Measurements from ENCODE around the gene GZMA.
"Not testable (repeated sequence)": the region's sequence is repeated elsewhere in the genome, so short reads cannot be mapped to it uniquely, and the experiment has no call there.

The GZMA gene

DNA sequence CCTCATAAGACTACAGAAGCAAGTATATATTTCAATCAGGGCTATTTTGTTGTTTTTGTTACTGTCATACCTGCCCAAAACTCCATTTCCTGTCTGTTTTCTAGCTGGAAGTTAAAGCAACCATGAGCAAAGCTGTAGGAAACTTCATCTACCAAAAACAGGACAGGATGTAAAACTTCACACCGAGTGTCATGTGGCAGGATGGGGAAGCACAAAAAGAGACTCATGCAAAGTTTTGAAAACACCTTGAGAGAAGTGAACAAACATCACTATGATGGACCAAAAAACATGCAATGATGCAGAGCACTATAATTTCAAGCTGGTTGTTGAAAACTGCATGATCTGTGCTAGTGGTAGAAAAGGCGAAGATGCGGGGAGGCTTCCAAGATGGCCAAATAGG, 6.3 kb upstream of the GZMA start:
- TF ChIP-seq, protein P1, sequence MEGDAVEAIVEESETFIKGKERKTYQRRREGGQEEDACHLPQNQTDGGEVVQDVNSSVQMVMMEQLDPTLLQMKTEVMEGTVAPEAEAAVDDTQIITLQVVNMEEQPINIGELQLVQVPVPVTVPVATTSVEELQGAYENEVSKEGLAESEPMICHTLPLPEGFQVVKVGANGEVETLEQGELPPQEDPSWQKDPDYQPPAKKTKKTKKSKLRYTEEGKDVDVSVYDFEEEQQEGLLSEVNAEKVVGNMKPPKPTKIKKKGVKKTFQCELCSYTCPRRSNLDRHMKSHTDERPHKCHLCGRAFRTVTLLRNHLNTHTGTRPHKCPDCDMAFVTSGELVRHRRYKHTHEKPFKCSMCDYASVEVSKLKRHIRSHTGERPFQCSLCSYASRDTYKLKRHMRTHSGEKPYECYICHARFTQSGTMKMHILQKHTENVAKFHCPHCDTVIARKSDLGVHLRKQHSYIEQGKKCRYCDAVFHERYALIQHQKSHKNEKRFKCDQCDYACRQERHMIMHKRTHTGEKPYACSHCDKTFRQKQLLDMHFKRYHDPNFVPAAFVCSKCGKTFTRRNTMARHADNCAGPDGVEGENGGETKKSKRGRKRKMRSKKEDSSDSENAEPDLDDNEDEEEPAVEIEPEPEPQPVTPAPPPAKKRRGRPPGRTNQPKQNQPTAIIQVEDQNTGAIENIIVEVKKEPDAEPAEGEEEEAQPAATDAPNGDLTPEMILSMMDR (IDR thresholded peaks at IDR 0.05; ENCODE audit: low read depth, low read length) = no peak
- H3K4me3 ChIP-seq (ENCODE audit: low read depth, low read length) = no peak overlapping the region
- DNase-seq (ENCODE audit: low read depth, low spot score) = no peak
- in situ Hi-C loops (cut with HindIII; ENCODE audit: low sequenced_read_pairs) = no loop called here

DNA sequence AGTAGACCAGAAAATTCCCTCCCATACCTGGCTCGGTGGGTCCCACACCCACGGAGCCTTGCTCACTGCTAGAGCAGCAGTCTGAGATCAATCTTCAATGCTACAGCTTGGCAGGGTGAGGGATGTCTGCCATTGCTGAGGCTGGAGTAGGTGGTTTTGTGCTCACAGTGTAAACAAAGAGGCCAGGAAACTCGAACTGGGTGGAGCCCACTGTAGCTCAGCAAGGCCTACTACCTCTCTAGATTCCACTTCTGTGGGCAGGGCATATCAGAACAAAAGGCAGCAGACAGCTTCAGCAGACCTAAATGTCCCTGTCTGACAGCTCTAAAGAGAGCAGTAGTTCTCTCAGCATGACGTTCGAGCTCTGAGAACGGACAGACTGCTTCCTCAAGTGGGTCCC, 5.6 kb upstream of the GZMA start:
- in situ Hi-C loops (cut with HindIII; ENCODE audit: low sequenced_read_pairs) = no loop called here
- no peak for DNase-seq (ENCODE audit: low read depth, low spot score)
- TF ChIP-seq, protein P1 (IDR thresholded peaks at IDR 0.05; ENCODE audit: low read depth, low read length) = no peak
- no peak overlapping the region for H3K4me3 ChIP-seq (ENCODE audit: low read depth, low read length)

DNA sequence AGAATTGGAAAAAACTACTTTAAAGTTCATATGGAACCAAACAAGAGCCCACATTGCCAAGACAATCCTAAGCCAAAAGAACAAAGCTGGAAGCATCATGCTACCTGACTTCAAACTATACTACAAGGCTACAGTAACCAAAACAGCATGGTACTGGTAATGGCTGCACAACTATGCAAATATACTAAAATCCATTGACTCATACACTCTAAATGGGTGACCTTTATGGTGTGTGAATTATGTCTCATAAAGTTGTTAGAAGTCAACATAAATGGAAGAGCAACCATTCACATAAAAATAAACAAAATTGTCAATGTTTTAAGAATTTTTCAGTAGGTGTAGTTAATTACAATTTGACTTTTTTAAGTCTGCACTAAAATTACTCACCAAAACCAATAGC, 1.3 kb upstream of the GZMA start:
- in situ Hi-C loops (cut with HindIII; ENCODE audit: low sequenced_read_pairs); H3K4me3 ChIP-seq (ENCODE audit: low read depth, low read length); DNase-seq (ENCODE audit: low read depth, low spot score): not testable (repeated sequence)

DNA sequence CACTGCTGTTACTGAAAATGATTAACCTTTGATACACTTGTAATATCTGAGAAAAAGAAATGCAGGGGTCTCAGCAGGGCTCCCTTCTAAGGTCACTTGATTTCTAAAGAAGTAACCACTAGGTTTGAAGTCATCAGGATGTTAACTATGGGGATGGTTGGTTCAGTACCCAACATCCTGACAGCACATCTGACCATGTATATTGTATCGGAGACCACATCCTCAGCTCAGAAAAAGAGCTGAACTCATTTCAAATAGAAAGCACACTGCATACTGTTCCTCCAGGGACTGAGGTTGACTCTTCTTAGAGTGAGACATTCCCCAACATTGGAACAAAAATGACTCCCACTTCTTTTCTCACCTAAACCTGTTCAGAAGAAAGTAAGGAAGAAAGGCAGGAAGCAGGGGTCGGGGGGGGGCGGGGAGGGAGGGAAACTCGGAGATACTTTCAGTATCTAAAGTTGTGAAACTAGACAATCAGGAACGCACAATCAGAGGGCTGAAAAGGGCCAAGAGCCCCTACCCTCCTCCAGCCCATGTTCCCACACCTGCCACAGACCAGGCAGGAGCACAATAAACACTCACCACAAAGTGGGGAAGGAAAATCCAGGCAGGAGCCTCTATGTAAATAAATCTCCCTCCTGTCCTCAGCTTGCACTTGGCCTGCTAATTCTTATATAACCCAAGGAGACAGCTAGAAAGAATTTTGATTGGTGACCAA, 730 bp upstream of the GZMA start:
- no peak overlapping the region for H3K4me3 ChIP-seq (ENCODE audit: low read depth, low read length)
- TF ChIP-seq, protein P1 (IDR thresholded peaks at IDR 0.05; ENCODE audit: low read depth, low read length) = no peak
- in situ Hi-C loops (cut with HindIII; ENCODE audit: low sequenced_read_pairs) = no loop called here
- DNase-seq (ENCODE audit: low read depth, low spot score) = no peak

DNA sequence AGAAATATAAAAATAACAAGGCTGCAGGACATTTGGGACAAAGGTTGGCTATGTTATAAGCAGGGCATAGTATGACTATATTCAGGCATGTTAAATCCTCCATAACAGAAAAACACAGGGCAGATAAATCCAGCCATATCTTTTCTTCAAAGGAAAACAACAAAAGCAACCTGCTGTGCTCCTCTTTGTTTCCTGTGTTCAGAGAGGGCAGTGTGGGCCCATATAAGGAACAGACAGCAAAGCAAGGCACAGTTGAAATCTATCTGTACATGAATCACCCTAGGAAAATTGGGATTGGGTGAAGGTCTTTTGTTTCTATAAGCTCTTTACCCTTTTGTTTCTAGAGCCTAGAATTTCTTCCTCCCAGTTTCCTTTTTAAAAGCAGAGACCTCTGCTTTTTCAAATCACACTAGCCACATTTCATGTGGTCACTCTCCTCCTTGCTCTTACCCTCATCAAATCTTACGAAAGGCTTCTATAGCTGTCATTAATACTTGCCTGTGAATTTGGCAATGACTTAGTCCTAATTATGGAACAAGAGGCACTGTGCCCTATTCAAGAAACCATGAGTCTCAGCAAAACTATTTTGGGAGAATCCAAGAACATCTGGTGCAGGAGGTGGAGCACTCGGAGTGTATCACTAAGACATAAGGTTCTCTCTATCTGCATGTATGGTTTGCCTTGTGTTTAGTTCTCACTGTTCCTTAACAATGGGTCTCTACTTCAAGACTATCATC, 1.8 kb downstream of the GZMA start:
- peak; percentile 29 for DNase-seq (ENCODE audit: low read depth, low spot score)
- in situ Hi-C loops (cut with HindIII; ENCODE audit: low sequenced_read_pairs) = no loop called here
- TF ChIP-seq, protein P1 (IDR thresholded peaks at IDR 0.05; ENCODE audit: low read depth, low read length) = no peak
- no peak overlapping the region for H3K4me3 ChIP-seq (ENCODE audit: low read depth, low read length)

DNA sequence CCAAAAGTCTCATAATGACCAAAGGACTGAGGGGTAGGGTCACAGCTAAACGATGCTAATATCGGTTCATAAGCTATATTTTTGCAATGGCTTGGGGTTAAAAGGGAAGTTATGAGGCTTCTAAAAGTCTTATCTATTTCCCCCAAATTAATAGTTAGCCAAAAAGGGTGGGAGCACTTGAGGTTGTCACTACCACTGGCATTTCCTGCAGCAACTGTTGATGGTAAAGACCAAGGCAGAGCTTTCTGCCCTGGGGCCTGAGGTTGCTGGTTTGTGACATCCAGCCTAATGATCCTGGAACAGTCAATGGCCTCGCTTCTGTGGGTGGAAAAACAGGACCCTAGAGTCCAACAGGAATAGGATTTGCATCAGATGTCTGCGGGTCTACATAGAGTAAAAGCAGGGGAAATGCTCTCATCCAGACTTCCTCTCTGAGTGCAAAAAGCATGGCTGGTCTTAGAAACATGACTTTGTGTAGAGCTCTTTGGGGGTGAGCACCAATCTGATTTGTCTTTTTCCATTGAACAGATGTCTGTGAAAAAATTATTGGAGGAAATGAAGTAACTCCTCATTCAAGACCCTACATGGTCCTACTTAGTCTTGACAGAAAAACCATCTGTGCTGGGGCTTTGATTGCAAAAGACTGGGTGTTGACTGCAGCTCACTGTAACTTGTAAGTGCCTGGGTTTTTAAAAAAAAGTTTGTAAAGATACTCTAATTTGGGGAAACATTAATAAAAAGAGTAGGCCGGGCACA, 2.7 kb downstream of the GZMA start:
- DNase-seq (ENCODE audit: low read depth, low spot score) = no peak
- TF ChIP-seq, protein P1 (IDR thresholded peaks at IDR 0.05; ENCODE audit: low read depth, low read length) = no peak
- H3K4me3 ChIP-seq (ENCODE audit: low read depth, low read length) = no peak overlapping the region
- in situ Hi-C loops (cut with HindIII; ENCODE audit: low sequenced_read_pairs) = no loop called here

DNA sequence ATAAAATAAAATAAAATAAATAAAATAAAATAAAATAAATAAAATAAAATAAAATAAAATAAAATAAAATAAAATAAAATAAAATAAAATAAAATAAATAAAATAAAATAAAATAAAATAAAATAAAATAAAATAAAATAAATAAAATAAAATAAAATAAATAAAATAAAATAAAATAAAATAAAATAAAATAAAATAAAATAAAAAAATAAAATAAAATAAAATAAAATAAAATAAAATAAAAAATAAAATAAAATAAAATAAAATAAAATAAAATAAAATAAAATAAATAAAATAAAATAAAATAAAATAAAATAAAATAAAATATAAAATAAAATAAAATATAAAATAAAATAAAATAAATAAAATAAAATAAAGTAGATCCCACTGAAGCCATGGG, 3.5 kb downstream of the GZMA start:
- in situ Hi-C loops (cut with HindIII; ENCODE audit: low sequenced_read_pairs); H3K4me3 ChIP-seq (ENCODE audit: low read depth, low read length); DNase-seq (ENCODE audit: low read depth, low spot score): not testable (repeated sequence)

Measured in astrocyte of the spinal cord (primary cell).